D341Med (cell line): ENCODE results near the gene TREML1.
A peak's percentile ranks its signal among the peaks of the same experiment; 100 is the strongest.
"Not testable (repeated sequence)": the region's sequence is repeated elsewhere in the genome, so short reads cannot be mapped to it uniquely, and the experiment has no call there.

ENCODE experiments used
- DNase-seq: peaks from one replicate; pipeline ENCODE4 v3.0.0; 2012; ENCODE audit warnings: low spot score

Gene TREML1, protein sequence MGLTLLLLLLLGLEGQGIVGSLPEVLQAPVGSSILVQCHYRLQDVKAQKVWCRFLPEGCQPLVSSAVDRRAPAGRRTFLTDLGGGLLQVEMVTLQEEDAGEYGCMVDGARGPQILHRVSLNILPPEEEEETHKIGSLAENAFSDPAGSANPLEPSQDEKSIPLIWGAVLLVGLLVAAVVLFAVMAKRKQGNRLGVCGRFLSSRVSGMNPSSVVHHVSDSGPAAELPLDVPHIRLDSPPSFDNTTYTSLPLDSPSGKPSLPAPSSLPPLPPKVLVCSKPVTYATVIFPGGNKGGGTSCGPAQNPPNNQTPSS

DNA sequence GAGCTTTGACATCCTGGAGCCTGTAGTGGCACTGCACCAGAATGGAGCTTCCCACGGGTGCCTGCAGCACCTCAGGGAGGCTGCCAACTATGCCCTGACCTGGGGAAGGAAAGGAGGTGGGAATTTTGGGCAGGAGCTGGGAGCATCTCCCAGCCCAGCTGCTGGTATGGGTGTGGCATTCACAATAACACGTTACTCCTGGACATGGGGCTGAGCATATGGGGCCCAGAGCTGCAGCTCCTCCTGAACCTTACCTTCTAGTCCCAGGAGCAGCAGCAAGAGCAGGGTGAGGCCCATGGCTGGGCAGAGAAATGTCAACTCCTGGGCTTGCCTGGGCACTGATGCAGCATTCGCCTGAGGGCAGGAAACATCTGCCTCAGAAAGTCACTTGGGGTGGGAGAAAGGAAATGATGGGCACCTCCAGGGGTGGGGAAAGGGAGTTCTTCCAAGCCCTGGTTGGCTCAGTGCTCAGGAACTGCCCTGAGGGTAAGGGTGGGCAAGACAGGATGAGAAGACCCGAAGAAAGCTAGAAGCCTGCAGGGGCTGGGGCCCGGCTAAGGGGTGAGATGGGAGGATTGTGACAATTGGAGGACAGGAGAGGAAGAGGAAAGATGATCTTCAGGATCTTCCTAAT, at the start of gene TREML1:
Gene TREML1 (minus strand): TSS at position 356 of the 634 bp plus-strand sequence. CDS start 59 bp downstream, at position 297.
- DNase-seq = peak; percentile 14

DNA sequence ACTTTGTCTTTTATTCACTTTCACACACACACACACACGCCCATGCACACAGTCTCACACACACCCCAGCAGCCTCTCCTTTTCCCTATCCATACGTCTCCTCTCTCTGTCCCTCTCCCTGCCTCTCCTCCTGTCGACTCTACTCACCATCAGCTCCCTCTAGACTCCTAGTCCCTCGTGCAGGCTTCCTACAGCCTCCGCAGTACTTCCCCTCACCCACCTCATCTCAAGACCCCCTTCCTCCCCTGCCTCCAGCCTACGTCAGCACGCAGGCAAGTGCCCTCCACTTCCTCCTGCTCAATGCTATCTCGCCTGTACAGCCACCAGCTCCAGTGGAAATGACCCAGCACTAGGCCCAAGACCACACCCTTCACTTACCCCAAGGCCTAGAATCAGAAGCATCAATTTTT, 47.6 kb upstream of the TREML1 start:
- no peak for DNase-seq

DNA sequence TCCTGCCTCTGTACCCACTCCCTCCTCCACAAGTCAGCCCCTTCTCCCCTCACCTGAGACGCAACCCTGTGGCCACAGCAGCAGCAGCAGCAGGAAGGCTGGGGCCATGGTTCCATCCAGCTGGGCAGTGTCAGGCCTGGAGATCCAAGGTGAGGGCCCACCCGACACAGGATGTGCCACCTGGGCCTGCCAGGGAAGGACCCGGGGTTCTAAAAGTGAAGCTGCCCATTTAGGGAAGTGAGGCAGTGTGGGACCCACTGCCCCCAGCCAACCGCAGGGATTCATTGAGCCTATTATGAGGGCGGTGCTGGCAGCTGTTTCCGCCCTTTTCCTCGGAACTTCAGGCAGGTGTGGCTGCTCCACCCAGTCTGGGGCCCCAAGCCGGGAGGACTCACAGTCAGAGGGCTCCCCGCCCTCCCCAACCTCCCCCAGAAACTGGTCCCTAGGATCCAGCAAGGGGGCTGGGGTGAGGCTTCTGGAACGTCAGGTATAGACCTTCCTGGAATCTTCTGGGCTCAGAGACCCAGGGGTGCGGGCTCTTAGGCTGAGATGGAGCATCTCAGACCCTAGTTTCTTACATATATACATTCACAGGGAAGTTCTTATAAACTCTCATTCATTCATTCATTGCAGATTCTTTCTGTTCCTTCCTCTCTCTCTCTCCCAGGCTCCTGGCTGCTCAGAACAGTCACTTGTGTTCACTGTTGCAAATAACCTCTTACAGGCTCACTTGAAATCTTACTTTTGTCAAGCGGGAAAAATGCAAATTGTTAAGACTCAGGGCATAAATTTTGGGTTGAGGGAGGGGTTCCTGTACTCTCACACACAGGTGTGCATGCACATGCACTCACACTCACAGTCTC, 47.0 kb upstream of the TREML1 start, which contains the start of gene TREML2:
Gene TREML2 (minus strand): TSS at position 249 of the 863 bp plus-strand sequence. CDS start 141 bp downstream, at position 108.
- DNase-seq = no peak

DNA sequence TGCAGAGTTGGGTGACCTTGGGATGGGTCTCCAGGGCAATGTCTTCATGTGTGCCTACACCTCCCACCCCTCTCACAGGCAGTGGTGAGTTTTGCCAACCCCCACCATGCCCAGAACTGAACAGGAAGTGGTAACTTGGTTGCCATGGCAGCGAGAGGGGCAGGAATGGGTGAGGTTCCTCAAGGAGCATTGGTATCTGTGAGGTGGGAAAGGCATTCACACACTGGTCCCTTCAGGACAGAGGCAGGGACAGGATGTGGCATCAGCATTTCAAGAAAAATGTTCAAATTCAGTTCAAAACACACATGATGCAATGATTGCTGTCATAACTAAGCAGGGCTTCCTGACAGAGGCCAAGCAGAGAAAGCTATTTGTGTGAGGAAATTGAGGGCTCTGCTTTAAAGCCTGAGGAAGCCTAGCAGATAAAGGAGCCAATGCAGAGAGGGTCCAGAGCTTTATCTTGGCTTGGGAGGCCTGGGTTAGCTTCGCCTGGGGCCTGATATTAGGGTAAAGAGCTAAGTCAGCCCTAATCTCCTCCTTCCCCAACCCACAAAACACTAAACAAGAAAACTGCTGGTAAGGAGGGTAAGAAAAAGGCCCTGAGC, 46.3 kb upstream of the TREML1 start:
- no peak for DNase-seq

DNA sequence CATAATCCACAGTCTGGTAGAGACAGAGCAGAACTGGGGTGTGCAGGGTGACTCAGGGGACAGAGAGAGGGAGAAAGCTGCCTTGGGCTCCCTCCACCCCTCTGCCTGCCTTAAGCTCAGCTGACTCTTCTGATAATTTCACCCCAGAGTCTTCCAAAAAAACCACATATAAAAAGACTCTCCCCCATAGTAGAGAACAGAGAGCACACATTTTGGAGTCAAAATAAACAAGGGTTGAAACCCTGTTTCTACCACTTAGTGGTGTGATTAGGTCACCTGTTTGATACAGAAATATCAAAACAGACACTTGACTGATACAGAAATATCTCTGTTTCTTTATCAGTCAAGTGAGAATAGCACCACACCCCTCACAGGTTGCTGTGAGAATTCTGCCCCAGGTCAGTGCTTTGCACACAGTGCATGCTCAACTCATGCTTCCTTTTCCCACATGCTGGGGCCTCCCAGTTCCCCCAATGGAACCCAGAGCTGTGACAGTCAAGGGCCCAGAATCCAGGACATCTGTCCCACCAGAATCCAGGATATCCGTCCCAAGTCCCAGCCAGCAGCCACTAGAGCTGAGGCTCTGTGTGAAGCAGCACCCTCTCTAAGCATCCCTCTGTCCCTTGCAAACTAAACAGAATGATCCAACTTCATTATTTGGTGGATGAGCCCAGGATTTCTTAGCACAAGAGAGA, 45.6 kb upstream of the TREML1 start:
- no peak for DNase-seq

DNA sequence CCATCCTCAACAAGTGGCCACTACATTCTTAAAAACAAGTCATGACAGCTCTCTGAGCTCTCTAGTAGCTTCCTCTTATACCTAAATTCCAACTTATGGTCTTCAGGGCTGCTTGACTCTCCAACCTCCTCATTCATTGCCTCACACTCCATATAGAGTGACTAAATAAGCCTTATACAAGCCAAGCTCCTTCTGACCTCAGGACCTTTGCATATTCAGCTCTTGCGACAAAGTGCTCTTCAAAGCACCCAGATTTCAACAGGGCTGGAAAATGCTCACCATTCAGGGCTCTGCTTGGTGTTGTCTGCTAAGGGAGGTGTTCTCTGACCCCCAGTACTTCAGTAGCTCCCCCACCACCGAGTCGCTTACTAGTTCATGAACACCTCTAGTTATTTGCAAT, 43.1 kb upstream of the TREML1 start:
- DNase-seq = no peak

DNA sequence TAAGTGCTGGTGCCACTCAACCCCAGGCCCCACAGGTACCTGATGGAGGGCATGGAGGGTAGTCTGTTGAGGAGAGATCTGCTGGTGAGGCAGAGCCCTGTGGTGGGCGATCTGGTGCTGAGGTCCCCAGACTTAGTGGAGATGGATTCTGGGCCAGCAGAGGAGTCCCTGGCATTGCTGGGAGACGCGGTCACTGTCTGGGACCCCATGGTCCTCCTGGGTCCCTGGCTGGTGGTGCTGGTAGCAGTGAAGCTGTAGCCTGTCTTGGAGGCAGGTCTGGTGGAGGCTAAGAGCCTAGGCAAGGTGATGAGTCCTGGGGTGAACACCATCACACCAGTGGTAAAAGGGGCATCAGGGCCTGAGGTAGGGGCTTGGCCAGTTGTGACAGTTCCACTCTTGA, 40.2 kb upstream of the TREML1 start:
- DNase-seq = no peak

DNA sequence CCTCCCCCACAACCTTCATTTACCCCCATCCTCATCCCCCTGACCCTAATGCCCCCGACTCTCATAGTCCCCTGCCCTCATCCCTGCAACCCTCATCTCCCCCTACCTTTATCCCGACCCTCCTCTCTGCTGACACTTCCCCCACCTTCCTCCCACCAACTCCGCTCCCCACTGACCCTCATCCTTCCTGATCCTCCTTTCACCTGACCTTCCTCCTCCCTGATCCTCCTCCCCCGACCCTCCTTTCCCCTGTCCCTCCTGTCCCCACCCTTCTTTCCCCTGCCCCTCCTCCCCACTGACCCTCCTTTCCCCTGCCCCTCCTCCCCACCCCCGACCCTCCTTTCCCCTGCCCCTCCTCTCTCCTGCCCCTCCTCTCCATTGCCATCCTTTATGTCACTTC, 39.7 kb upstream of the TREML1 start:
- no peak for DNase-seq

DNA sequence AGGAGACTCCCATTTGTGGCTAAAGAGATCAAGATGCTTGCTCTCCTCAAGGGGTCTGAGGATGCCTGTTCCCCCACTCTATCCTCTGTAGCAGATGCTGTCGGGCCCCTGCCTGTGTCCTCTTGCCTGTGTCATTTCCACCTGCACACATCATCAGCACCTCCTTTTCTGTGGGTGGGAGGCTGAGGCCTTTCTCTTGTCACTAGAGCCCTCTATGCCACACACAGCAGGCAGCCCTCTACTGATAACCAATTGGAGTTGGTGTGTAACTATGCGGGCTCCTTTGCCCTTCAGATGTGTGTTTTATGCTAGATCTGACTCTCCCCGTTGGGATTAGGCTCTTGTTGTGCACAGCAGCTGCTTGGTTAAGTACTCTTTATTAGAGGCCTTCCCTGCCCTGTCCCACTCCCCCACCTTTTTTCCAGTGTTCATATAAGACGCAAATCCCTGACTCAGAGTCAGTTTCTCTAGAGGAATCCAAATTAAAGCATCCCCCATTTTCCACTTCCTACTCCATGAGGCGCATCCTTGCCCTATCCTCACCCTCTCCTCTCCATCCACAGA, 39.1 kb upstream of the TREML1 start:
- no peak for DNase-seq

DNA sequence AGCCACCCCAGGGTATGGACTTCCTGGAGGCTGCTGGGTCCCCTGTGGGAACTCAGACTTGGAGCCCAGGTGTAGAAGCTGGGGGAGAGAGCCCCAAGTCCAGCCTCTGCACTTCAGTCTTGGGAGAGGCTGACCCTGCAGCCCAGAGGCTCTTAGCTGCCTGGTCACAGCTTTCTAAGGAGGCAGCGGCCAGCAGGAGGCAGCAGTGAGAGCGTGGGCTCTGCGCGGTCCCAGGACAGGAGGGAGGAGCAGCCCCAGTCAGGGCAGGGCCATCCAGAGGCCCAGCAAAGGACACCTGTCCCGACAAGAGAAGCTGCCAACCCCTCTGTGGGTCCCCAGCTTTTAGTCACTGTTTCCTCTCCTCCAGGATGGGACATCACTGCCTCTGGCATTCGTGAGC, 37.4 kb upstream of the TREML1 start:
- DNase-seq = peak; percentile 53

DNA sequence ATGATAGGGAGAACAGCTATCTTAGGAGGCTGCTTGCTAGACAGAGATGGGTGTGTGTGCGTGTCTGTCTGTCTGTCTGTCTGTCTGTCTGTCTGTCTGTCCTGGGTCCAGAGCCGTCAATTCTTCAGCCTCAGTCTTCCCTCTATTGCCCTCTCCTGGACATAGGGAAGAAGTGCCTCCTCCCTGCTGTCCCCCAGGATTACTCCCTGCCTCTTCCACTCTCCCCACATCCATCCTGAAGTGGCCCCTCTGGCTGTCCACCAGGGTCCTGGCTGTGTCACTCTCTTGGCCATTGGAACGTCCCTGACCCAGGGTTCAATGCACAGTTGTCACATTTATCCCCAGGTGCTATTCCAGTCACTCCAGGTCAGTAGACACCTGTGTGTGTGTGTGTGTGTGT, 36.6 kb upstream of the TREML1 start:
- no peak for DNase-seq

DNA sequence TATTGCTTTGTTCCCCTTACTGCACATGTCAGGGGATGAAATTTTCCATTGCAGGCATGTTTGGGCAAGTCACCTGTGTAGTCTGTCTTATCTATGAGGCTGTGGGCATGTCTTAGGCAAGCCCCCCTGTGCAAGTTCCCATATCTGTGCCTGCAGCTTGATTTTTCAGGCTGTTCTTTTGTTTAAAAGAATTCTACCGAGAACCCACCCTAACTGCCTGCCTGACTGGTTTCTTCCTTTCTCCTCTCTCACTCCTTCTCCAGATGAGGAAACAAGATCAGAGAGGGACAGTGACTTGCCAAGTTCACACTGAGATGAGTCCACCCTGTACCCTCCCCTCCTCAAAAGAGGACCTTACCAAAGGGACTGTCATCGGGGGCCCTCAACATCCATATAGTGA, 35.8 kb upstream of the TREML1 start:
- DNase-seq = no peak

DNA sequence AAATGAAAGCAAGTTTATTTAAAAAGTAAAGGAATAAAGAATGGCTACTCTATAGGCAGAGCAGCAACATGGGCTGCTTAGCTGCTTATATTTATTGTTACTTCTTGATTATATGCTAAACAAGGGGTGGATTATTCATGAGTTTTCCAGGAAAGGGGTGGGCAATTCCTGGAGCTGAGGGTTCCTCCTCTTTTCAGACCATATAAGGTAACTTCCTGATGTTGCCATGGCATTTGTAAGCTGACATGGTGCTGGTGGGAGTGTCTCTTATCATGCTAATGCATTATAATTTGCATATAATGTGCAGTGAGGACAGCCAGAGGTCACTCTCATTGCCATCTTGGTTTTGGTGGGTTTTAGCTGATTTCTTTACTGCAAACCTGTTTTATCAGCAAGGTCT, 34.9 kb upstream of the TREML1 start:
- not testable (repeated sequence) for DNase-seq

DNA sequence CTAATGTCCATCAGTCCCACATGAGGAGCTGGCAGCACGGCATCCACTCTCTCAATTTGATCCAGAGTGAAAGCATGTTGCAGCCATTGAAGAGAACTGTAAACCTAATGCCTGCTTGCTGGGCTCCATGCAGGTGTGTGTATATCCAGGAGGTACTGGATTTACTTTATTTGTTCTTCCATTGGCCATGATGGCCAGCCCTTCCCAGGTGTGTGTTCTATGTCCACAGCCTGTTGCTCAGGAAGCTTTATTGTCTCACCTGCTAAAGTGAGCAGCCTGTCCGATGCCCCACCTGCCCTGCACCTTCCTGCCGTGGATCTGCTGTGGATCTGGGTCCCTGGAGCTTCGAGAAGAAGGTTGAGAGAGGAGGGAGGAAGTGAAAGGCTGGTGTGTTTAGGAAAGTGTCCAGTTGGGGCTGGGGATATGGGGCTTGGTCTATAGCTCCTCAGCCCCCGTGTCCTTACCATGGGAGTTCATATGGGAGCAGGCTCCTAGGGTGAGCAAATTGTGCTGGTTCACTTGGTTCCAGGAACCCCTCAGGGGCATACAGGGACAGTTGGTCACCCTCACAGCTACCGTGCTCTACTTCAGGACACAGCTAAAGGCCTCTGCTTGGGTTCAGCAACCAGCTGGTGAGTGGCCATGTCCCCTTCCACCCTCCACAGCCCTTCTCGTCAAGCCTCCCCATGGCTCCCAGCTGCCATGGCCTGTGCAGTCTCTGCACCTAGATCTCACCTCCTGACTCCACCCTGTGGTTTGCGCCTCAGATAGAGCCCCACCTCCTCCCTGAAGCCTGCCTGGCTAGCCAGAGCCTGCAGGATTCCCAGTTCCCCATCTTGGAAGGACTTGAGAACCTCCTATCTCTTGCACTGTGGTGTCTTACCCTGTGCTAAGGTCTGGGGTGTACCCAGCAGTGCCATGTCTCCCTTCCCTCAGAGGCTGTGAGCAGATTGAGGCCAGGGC, 34.1 kb upstream of the TREML1 start:
- no peak for DNase-seq

DNA sequence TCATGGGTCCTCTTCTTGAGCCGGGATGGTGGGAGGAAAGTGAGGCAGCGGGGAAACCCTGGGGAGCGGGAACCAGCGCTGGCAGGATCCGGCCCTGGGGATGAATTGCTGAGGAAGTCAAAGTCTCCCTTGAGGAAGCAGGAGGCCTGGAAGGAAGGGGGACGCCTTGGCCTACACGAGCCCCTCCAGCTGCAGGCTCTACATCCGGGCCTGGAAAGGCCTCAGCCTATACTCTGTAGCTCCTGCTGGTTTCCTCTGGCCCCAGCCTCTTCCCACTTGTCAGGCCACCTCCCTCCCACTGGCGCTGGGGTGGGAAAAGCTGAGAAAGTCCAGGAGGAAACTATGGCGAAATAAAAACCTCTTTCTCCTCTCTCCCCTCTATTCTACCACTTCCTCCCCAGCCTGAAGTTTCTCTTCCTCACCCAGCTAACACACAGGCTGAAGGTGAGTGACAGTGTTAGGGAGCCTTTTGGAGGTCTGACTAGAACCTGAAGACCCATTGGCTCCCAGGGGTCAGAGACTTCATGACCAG, 31.9 kb upstream of the TREML1 start:
- no peak for DNase-seq

DNA sequence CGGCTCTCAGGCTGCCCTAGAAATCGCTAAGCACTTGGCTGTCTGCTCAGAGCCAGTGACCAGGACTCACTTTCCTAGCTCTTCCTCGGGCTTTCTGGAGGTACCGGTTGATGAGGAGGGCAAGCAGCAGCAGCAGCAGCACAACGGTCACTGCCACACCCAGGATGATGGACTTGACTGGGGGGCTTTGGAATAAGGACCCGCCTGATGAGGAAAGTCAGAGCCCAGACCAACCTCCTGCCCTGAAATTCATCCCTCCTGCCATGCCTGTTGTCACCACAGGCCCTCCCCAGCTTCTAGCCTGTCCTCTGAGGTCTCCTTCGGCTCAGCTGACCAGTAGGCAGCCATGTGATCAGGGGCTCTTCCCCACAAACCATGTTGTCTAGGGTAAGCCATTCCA, 30.6 kb upstream of the TREML1 start:
- no peak for DNase-seq

DNA sequence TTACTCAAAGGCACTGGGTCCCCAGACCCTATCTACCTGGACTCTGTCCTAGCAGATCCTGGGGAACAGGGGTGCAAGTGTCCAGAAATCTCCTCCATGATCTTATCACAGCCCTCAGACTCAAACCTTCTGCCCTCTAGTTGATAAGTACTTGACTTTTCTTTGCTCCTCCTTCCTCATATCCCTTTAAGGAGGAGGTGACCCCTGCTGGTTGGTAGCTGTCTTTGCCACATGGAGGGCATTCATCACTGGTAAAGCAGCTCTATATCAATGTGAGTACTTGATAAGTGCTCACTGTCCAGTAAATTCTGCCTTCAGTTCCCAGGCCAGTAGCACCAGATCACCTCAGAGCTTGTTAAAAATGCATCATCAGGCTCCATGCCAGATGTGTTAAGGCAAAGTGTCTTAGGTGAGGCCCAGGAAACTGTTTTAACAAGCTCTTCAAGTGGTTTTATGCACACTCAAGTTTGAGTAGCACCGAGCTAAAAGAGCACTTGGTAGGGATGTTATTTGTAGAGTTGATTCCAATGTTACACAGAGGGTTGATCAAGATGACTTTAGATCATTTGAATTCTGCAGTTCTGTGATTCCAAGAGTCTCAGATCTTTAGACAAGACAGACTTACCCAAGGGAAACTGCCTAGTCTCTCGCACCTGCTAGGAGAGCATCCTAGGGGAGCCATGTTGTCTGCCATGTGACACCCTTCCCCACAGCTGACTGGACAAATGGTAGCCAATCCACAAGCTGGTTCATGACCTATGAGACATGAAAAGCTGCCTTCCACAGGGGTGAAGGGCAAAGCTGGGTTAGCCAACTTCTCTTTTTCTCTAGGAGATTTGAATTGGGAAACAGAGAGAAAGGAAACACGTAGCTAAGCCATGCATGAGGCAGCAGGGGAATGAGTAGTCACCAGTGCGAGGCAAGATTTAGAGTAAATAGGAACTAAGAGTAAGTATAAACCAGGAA, 28.2 kb upstream of the TREML1 start:
- DNase-seq = peak; percentile 67

DNA sequence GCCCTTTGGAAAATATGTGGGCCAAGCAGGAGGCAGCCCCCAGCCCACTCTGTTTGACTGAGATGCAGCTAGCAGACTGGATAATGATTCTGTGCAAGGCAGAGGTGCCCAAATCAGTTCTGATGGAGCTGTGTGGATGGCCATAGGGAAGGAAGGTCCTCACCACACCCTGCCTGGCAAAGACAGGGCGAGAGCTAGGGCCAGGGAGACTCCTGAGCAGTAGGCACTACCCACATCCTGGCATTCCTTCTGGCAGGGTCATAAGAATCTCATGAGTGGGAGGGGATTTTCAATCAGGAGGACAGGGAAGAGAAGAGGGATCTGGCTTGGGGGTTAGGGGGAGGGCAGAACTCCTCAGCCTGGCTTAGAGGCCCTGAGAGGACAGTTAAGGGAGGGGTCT, 27.4 kb upstream of the TREML1 start:
- DNase-seq = no peak

DNA sequence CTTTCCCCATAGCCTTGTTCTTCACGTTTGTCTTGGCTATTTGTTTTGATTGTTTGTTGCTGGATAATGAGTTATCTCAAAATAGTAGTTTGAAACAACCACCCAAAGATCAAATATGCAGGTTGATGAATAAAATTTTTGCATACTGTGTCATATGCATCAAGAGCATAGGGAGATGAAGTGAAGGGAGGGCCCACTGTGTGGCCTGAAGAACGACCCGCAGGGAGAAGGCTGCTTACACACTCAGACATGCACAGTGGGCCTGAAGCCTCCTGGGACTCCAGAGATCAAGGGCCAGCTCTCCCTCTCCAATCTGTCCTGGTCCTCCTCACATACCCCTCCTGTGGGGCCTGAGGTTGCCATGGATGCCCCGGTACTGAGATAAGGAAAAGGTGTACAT, 25.0 kb upstream of the TREML1 start:
- DNase-seq = no peak
